GM10248 (cell line): ENCODE results near the gene KCNK3.

Experiments
- CTCF ChIA-PET: fragments of 300-600 bp; sonication (Branson Sonifier 250); formaldehyde crosslinking; extraction: SDS; loops from one replicate; lab custom pipeline; 2021; ENCODE audit warnings: antibody characterized with exemption; lab: Yijun Ruan, JAX
- POLR2A ChIA-PET: fragments of 350-650 bp; sonication (Branson Sonifier 250); formaldehyde crosslinking; extraction: SDS; loops from one replicate; lab custom pipeline; 2020; ENCODE audit warnings: antibody characterized with exemption; lab: Yijun Ruan, JAX
- DNase-seq: peaks from one replicate; pipeline ENCODE4 v3.0.0; 2012; ENCODE audit errors: extremely low spot score
- TF ChIP-seq, protein P1 (sequence below): IDR thresholded peaks from 2 replicates; pipeline ENCODE4 v1.5.1; 2012; ENCODE audit warnings: mild to moderate bottlenecking, low read depth; ENCODE audit errors: extremely low read depth, missing control alignments, control extremely low read depth

KCNK3 gene

DNA sequence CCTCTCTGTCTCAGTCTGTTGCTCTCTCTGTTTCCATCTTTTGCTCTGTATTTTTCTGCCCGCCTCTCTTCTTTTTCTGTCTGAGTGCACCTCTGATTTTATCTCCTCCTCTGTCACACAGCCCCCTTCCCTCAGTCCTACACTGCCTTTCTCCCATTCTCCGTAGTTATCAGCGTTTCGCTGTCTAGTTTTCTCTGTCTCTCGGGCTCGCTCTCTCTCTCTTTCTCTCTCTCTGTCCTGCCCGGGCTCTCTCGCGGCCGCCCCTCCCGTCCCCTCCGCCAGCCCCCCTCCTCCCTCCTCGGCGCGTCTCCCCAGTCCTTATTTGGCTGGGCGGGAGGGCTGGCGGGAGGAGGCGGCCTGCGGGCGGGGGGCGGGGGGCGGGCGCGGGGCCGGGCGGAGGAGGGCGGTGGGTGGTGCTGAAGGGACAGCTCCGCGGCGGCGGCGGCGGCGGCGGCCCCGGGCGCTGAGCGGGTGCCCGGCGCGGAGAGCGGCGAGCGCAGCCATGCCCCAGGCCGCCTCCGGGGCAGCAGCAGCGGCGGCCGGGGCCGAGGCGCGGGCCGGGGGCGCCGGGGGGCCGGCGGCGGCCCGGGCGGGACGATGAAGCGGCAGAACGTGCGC is at the start of gene KCNK3:
TSS of gene KCNK3 (plus strand) at position 444 of the 618 bp plus-strand sequence. CDS start at position 598, 154 bp downstream.
- ChIA-PET POLR2A (no interaction called here), CTCF (no interaction called here)
- TF ChIP-seq, protein P1, sequence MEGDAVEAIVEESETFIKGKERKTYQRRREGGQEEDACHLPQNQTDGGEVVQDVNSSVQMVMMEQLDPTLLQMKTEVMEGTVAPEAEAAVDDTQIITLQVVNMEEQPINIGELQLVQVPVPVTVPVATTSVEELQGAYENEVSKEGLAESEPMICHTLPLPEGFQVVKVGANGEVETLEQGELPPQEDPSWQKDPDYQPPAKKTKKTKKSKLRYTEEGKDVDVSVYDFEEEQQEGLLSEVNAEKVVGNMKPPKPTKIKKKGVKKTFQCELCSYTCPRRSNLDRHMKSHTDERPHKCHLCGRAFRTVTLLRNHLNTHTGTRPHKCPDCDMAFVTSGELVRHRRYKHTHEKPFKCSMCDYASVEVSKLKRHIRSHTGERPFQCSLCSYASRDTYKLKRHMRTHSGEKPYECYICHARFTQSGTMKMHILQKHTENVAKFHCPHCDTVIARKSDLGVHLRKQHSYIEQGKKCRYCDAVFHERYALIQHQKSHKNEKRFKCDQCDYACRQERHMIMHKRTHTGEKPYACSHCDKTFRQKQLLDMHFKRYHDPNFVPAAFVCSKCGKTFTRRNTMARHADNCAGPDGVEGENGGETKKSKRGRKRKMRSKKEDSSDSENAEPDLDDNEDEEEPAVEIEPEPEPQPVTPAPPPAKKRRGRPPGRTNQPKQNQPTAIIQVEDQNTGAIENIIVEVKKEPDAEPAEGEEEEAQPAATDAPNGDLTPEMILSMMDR, result no peak
- DNase-seq, result peak; percentile 50

DNA sequence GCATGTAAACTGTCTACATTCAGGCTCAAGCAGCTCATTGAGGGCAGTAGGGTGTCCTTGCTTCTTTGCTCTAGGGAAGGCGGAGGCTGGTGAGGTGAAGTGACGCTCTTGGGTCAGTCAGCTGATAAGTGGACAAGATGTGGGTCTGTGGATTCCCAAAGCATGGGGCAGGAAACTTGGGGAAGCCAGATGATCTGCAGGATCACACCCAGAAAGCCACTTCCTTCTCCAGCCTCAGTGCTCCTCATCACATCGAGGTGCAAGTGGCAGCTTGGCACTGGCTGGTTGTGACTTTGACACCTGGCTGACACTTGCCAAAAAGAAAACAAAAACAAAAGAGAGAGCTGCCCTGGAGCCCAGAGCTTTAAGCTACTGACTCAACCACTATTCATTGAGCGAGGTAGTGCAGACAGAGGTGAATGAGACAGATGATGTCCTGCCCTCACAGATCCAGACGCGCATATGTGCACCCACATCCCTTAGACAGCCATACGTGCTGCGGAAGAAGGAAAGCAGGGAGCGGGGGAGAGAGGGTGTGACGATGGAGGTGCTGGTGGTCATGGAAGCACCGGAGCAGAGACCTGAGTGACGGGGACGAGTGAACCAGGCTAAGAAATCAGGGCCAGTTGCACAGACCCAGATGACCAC is 48.2 kb upstream of the KCNK3 start:
- CTCF ChIA-PET, result no interaction called here
- TF ChIP-seq, protein P1, result no peak
- POLR2A ChIA-PET, result no interaction called here
- DNase-seq, result no peak

DNA sequence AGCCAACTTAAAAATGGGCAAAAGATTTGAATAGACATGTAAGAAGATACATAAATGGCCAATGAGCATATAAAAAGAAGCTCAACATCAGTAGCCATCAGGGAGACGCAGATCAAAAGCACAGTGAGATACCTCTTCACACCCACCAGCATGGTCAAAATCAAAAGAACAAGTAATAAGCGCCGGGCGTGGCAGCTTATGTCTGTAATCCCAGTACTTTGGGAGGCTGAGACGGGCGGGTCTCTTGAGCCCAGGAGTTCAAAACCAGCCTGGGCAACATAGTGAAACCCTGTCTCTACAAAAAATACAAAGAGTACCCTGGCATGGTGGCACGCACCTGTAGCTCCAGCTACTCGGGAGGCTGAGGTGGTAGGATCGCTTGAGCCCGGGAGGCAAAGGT is 46.8 kb upstream of the KCNK3 start:
- DNase-seq, result no peak
- ChIA-PET POLR2A (no interaction called here), CTCF (no interaction called here)
- TF ChIP-seq, protein P1, result no peak

DNA sequence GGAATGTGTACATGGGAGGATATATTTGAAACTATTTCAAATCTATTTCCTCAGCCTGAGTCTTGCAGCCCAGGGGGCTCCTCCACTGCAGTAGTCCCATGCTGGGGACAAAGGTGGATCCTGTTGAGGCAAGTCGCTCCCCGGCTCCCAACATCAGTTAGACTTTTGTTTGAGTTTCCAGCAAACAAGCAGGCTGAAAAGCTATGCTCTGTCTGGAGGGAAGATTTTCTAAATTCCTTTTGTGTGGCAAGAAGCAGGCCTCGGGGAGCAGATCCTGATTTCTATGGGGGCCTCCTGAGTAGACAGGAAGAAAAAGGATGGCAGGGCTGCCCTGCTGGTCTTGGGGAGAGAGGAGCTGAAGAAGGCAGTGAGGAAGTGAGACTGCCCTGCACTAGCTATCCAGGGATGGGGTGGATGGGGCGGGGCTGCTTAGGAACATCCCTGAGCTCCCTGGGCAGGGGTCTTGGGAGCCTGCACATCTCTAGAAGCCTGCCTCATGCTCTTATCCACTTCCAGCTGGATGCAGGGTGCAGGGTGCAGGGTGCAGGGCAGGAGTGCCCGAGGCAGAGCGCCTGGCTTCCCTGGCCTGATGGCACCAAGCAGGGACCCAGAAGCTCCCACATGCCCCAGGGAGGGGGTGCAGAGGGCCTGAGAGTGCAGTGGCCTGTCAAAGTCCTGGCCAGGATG is 45.4 kb upstream of the KCNK3 start:
- DNase-seq, result no peak
- ChIA-PET POLR2A (no interaction called here), CTCF (interaction anchor here (1.4 kb wide), 1 partner anchor 13 kb away, joined by 3 read pairs; no protein-coding TSS in a partner anchor)
- TF ChIP-seq, protein P1, result no peak

DNA sequence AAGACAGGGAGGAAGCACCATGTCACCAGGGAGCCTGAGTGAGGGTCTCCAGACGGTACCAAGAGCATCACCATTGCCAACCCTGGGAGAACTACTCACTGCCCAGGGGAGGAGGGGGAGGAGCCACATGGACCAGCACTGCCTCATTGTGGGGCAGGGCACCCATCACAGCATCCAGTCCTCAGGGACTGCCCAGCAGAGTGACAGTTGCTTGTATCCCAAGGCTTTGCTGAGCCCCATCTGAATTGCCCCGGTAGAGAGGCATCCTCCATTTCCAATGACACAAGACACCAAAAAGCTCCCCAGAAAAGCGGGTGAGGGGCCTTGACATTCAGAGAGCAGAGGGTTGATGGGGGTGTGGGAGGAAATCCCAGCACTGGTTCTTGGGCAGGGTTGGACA is 44.5 kb upstream of the KCNK3 start:
- ChIA-PET CTCF (no interaction called here), POLR2A (no interaction called here)
- TF ChIP-seq, protein P1, result no peak
- no peak for DNase-seq

DNA sequence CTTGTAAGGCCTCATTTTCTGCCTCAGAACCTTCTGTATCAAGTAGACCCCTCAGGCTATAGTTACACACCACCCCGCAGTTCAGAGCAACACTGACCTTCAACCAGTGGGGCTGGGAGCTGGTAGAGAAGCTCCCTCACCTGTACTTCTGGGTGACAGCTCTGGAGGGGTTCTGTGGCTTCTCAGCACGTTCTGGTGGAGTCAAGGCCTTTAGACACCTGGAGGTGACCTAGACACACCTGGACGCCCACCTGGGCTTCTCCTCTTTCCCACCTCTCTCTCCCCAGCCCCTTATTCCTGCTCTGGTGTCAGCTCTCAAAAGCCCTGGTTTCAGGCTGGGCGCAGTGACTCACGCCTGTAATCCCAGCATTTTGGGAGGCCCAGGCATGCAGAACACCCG is 44.0 kb upstream of the KCNK3 start:
- TF ChIP-seq, protein P1, result no peak
- POLR2A ChIA-PET, result no interaction called here
- no peak for DNase-seq
- CTCF ChIA-PET, result no interaction called here
